ENCODE measurements around the gene ACOX2. TPM values are rescaled to one million over a fixed set of nuclear protein-coding genes. Genes with fewer than 3 reads are reported as not detected.
A peak's percentile ranks its signal among the peaks of the same experiment; 100 is the strongest.

The ACOX2 gene
- total and polyA plus RNA-seq, 2 of the 13 experiments (the other 11 are each of a cell fraction or from before 2014, with no cell fraction given), result 42.6 to 98.5 TPM

DNA sequence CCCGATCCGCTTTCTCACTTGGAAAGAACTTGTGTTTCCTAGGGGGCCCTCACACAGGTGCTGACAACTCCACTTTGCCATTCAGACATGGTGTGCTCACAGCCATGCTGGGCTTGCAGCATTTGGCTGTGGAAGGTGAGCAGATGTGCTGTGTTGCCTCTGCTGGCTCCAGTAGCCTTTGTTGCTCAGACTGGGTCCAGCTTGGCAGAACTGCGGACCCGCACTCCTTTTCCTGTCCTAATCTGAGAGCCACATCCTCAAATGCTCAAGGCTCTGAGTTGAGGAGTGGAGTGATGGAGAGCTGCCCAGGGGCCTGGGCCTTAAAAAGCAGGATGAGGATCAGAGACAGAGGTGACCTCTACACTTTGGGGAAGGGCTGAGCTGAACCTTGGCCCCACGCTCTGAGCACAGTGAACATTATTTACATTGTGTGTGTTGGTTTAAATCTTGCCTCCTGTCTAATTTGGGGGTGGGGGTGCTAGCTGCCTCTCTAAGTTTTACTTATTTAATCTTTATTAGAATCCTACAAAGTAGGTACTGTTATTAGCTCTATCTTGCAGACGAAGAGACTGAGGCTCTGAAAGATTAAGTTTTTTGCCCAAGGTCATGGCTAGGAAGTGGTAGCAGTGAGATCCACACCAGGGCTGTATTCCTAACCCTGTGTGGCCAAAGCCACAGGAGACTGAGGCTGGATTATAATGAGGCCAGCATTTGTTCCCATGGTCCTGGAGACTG, 17.2 kb downstream of the ACOX2 start (continued):
- TF ChIP-seq GFI1 (CRISPR knock-in tag; IDR thresholded peaks at IDR 0.05; ENCODE audit: borderline replicate concordance), result peak; percentile 52; the same call in 1 of the 2 replicates
- TF ChIP-seq, protein P1, sequence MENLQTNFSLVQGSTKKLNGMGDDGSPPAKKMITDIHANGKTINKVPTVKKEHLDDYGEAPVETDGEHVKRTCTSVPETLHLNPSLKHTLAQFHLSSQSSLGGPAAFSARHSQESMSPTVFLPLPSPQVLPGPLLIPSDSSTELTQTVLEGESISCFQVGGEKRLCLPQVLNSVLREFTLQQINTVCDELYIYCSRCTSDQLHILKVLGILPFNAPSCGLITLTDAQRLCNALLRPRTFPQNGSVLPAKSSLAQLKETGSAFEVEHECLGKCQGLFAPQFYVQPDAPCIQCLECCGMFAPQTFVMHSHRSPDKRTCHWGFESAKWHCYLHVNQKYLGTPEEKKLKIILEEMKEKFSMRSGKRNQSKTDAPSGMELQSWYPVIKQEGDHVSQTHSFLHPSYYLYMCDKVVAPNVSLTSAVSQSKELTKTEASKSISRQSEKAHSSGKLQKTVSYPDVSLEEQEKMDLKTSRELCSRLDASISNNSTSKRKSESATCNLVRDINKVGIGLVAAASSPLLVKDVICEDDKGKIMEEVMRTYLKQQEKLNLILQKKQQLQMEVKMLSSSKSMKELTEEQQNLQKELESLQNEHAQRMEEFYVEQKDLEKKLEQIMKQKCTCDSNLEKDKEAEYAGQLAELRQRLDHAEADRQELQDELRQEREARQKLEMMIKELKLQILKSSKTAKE (CRISPR knock-in tag; IDR thresholded peaks at IDR 0.05; ENCODE audit: borderline replicate concordance), result 0 out of 2 replicates have a peak, but pooled peaks have one; percentile 18
- TF ChIP-seq HMG20B (CRISPR knock-in tag; conservative IDR thresholded peaks at IDR 0.05), result no peak
- TF ChIP-seq SMARCC2 (IDR thresholded peaks at IDR 0.05), result no peak
- TF ChIP-seq, protein P2, sequence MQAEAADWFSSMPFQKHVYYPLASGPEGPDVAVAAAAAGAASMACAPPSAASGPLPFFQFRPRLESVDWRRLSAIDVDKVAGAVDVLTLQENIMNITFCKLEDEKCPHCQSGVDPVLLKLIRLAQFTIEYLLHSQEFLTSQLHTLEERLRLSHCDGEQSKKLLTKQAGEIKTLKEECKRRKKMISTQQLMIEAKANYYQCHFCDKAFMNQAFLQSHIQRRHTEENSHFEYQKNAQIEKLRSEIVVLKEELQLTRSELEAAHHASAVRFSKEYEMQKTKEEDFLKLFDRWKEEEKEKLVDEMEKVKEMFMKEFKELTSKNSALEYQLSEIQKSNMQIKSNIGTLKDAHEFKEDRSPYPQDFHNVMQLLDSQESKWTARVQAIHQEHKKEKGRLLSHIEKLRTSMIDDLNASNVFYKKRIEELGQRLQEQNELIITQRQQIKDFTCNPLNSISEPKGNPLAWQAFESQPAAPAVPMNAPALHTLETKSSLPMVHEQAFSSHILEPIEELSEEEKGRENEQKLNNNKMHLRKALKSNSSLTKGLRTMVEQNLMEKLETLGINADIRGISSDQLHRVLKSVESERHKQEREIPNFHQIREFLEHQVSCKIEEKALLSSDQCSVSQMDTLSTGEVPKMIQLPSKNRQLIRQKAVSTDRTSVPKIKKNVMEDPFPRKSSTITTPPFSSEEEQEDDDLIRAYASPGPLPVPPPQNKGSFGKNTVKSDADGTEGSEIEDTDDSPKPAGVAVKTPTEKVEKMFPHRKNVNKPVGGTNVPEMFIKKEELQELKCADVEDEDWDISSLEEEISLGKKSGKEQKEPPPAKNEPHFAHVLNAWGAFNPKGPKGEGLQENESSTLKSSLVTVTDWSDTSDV (CRISPR knock-in tag; IDR thresholded peaks at IDR 0.05), result no peak
- TF ChIP-seq, protein P3, sequence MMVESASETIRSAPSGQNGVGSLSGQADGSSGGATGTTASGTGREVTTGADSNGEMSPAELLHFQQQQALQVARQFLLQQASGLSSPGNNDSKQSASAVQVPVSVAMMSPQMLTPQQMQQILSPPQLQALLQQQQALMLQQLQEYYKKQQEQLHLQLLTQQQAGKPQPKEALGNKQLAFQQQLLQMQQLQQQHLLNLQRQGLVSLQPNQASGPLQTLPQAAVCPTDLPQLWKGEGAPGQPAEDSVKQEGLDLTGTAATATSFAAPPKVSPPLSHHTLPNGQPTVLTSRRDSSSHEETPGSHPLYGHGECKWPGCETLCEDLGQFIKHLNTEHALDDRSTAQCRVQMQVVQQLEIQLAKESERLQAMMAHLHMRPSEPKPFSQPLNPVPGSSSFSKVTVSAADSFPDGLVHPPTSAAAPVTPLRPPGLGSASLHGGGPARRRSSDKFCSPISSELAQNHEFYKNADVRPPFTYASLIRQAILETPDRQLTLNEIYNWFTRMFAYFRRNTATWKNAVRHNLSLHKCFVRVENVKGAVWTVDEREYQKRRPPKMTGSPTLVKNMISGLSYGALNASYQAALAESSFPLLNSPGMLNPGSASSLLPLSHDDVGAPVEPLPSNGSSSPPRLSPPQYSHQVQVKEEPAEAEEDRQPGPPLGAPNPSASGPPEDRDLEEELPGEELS (CRISPR knock-in tag; IDR thresholded peaks at IDR 0.05), result peak; percentile 61; the same call in 1 of the 2 replicates
- TF ChIP-seq FOXP1 (IDR thresholded peaks at IDR 0.05), result no peak
- peak; percentile 31; the same call in 1 of the 2 replicates for TF ChIP-seq FOXP1 (CRISPR knock-in tag; IDR thresholded peaks at IDR 0.05)
- no peak for TF ChIP-seq KLF9 (CRISPR knock-in tag; IDR thresholded peaks at IDR 0.05; ENCODE audit: low read depth)
- TF ChIP-seq ZNF891 (CRISPR knock-in tag; IDR thresholded peaks at IDR 0.05), result no peak
- TF ChIP-seq LCORL (IDR thresholded peaks at IDR 0.05), result peak; percentile 77
- TF ChIP-seq LCORL (CRISPR knock-in tag; IDR thresholded peaks at IDR 0.05), result peak; percentile 99
- TF ChIP-seq STAG1 (CRISPR knock-in tag; IDR thresholded peaks at IDR 0.05), result 0 out of 2 replicates have a peak, but pooled peaks have one; percentile 5
- TF ChIP-seq IKZF4 (CRISPR knock-in tag; IDR thresholded peaks at IDR 0.05; ENCODE audit: borderline replicate concordance, low read depth, not compliant biosample characterization), result no peak
- 0 out of 2 replicates have a peak, but pooled peaks have one; percentile 66 for TF ChIP-seq TMF1 (CRISPR knock-in tag; IDR thresholded peaks at IDR 0.05; ENCODE audit: low read depth)
- TF ChIP-seq ZNF138 (CRISPR knock-in tag; IDR thresholded peaks at IDR 0.05; ENCODE audit: low read depth), result no peak
- TF ChIP-seq, protein P4, sequence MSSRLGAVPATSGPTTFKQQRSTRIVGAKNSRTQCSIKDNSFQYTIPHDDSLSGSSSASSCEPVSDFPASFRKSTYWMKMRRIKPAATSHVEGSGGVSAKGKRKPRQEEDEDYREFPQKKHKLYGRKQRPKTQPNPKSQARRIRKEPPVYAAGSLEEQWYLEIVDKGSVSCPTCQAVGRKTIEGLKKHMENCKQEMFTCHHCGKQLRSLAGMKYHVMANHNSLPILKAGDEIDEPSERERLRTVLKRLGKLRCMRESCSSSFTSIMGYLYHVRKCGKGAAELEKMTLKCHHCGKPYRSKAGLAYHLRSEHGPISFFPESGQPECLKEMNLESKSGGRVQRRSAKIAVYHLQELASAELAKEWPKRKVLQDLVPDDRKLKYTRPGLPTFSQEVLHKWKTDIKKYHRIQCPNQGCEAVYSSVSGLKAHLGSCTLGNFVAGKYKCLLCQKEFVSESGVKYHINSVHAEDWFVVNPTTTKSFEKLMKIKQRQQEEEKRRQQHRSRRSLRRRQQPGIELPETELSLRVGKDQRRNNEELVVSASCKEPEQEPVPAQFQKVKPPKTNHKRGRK (CRISPR knock-in tag; IDR thresholded peaks at IDR 0.05), result no peak
- no peak for TF ChIP-seq HOXA7 (CRISPR knock-in tag; IDR thresholded peaks at IDR 0.05)
- TF ChIP-seq, protein P5, sequence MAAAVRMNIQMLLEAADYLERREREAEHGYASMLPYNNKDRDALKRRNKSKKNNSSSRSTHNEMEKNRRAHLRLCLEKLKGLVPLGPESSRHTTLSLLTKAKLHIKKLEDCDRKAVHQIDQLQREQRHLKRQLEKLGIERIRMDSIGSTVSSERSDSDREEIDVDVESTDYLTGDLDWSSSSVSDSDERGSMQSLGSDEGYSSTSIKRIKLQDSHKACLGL (CRISPR knock-in tag; IDR thresholded peaks at IDR 0.05), result no peak
- TF ChIP-seq, protein P6, sequence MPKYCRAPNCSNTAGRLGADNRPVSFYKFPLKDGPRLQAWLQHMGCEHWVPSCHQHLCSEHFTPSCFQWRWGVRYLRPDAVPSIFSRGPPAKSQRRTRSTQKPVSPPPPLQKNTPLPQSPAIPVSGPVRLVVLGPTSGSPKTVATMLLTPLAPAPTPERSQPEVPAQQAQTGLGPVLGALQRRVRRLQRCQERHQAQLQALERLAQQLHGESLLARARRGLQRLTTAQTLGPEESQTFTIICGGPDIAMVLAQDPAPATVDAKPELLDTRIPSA (CRISPR knock-in tag; IDR thresholded peaks at IDR 0.05; ENCODE audit: borderline replicate concordance), result no peak
